Stimulated activated CD4-positive, alpha-beta T cell treated with anti-CD3 and anti-CD28 coated beads, Interleukin-12 subunit alpha, Interleukin-12 subunit beta, amount 100 ng/mL, for 24 hours (primary cell): ENCODE data around the gene CAMKMT.
"Not testable (repeated sequence)": the region's sequence is repeated elsewhere in the genome, so short reads cannot be mapped to it uniquely, and the experiment has no call there.

Experiments
- DNase-seq, 2 experiments: peaks; one replicate each; pipeline ENCODE4 v3.0.0-alpha.2; 2020; ENCODE audit warnings: low read depth in 2 of 2

Gene CAMKMT

GRCh38 chr2:44498551-44498950 lies 136.8 kb downstream of the CAMKMT start:
- DNase-seq = no peak

GRCh38 chr2:44505664-44506063 lies 143.9 kb downstream of the CAMKMT start:
- not testable (repeated sequence) for DNase-seq

- no peak for DNase-seq
These were observed 148.5 kb downstream of the CAMKMT start for GRCh38 chr2:44510246-44510645.

- no peak for DNase-seq
These were observed 153.7 kb downstream of the CAMKMT start for GRCh38 chr2:44515416-44515815.

GRCh38 chr2:44519026-44519425 lies 157.3 kb downstream of the CAMKMT start:
- no peak for DNase-seq

GRCh38 chr2:44522846-44523245 lies 161.1 kb downstream of the CAMKMT start:
- no peak for DNase-seq

DNA sequence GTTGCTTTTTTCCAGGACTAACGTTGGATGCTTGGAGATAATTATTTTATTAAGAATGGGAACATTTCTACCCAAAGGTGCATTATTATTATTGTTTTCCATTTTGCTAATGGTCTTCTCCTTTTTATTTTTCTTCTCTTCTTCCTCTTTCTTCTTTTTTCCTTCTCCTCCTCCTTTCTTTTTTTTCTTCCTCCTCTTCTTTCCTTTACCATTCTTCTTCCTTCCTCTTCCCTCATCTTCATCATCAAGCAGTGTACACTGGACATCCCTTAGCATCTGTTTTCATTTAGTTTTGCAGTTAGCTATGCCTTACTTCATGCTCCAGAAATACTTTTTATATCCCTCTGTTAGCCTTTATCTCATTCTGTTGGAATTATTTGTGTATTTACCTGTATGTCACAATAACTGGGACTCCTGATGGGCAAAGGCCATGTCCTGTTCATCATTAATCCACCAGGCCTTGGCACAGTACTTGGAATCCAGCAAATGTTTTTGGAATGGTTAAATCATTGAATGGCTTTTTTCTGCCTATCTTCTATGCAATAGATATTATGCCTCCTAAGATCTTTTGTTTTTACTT lies 162.7 kb downstream of the CAMKMT start:
- no peak for DNase-seq

DNA sequence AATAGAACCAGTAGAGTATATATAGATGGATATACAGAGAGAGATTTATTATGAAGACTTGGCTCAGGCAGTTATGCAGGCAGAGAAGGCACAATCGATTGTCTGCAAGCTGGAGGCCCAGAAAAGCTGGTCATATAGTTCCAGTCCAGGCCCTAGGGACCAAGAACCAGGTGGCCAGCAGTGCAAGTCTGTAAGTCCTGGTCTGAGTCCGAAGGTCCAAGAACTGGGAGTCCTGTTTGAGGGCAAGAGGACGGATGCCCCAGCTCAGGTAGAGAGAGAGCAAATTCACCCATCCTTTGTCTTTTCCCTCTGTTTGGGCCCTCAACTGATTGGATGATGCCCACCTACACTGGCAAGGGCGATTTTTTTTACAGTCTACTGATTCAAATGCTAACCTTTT lies 164.6 kb downstream of the CAMKMT start:
- no peak for DNase-seq

DNA sequence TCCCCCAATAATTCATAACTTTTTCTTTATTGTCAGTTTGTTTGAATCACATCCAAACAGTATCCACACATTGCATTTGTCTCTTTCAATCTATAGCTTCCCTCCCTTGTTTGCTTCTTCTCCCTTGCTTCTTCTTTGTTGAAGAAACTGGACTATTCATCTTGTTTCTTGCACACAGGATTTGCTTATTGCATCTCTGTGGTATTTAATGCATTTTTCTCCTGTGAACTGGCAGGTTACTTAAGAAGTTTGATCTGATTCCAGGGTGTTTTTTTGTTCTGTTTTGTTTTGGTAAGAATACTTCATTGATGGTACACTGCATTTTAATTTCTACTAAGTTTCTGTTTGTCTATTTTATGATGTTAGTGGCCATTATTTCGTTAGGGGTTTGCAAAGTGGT lies 166.8 kb downstream of the CAMKMT start:
- no peak for DNase-seq

DNA sequence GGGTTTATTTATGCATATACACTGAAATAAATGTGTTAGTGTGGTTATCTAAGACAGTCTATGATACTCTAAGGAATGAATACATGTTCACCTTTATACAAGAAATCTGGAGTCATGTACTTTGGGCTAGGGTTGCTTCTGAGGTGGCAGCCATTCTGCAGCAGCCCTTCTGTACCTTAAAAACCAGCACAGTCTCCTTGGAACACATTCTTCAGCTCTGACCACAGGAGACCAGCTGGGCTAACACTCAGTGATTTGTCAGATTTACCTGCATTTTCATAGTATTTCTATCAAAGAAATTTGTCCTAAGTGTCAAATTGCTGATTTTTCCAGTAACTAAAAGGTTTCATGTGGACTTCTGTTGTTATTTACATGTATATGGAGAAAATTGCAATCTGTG lies 167.7 kb downstream of the CAMKMT start:
- DNase-seq = no peak

DNA sequence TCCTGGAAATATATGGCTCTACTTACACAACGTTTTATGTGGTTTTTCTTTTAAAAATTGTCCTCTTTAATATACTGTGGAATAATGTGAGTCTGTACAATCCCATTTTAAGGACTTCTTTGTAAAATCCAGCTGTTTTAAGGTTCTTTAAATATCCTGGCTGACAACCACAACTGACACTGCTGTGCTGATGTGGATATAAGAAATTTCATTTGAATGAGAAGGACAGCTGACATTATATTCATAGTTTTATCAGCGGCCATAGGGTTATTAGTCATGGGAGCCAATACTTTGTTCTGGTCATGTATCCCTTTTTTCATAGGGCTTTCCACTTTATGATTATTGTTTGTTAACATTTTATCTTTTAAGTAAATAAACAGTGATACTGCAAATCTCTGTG lies 169.5 kb downstream of the CAMKMT start:
- DNase-seq = no peak

GRCh38 chr2:44532031-44532430 lies 170.3 kb downstream of the CAMKMT start:
- DNase-seq = no peak

GRCh38 chr2:44533508-44533907 lies 171.8 kb downstream of the CAMKMT start:
- DNase-seq = no peak

GRCh38 chr2:44535376-44535775 lies 173.6 kb downstream of the CAMKMT start:
- no peak for DNase-seq

GRCh38 chr2:44537264-44537663 lies 175.5 kb downstream of the CAMKMT start:
- no peak for DNase-seq

DNA sequence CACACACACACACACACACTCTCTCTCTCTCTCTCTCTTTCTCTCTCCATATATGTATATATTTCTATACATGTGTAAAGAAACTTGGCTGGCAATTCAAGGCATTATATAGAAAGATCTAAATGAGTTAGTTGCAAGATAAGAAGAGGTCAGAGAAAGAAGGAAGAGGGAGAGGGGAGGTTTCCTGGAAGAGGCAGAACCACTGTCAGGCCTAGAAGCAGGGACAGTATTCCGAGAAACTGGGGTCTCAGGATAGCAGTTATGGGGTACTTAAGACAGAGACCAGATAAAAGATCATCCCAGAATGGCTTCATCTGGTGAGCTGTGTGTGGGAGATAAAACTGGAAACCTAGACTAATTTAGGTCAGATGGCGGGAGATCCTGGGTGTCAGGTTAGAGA lies 180.8 kb downstream of the CAMKMT start:
- DNase-seq = no peak

- no peak for DNase-seq
These were observed 182.3 kb downstream of the CAMKMT start for GRCh38 chr2:44543773-44544725.

- DNase-seq = no peak
These were observed 183.3 kb downstream of the CAMKMT start for GRCh38 chr2:44545005-44545404.

- DNase-seq = no peak
These were observed 184.8 kb downstream of the CAMKMT start for GRCh38 chr2:44546459-44547127.

DNA sequence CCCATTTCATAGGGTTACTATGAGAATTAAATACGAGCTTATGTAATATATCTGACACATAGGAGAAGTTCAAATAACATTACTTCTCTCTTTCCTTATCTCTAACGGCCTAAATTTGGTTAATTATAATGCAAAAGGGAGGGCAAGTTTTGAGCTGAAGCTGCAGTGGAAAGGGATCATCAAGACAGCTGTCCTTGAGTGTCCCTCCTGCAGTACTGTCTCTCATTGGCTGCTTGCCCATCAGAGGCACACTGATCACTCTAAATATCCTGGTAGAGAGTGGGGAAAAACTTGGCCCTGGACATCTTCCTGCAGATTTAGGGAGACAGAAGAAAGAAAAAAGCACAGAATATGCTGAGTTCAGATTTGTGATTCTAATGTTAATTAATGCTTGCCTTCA lies 186.0 kb downstream of the CAMKMT start:
- DNase-seq = no peak

DNA sequence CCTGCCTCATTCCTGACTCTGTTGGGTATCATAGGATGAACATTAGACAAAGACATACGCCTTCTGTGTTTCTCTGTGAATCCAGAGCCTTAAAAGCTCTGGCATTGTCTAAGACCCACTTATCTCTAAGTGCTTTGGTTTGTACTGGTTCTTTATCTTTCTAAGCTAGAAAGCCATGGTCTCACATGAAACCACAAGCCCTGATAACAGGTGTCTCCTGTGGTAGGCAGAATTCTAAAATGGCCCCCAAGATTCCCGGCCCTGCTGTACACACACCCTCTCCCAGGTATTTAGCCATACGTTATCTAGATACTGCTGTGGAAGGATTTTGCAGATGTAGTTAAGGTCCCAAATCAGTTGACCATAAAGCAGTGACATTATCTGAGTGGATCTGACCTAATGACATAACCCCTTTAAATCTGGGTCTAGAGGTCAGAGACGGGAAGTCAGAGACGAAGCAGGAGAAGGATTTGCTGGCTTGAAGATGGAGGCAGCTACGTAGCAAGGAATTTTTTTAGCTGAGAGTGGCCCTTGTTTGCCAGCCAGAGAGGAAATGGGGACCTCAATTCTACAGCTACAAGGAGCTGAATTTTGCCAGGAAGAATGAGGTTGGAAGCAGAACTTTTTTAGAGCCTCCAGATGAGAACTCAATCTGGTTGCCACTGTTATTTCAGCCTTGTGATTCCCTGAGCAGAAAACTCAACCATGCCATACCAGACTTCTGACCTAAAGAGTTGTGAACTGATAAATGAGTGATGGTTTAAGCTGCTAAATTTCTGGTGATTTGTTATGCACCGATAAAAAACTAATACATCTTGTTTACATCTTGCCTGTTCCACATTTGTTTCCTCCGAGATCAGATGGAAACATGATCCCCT lies 186.7 kb downstream of the CAMKMT start:
- DNase-seq = no peak

DNA sequence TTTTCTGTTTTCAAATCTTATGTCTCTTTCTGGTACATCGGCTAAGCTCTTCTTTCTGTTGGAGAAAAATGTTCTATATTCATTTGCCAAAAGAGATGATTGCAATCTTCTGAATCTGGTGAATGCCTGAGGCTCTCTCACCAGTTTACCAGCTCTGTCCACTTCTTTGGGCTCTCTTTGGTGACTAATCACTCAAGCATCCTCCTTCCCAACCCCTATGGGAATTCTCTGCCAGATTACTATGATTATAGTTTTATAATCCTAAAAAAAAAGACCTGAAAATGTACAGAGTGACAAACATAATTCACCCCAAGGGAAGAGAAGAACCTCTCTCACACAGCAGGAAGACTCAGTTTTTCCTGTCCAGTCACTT lies 187.3 kb downstream of the CAMKMT start:
- no peak for DNase-seq
